ENCODE data around the gene C19orf85. TPM values are rescaled to one million over a fixed set of nuclear protein-coding genes. Genes with fewer than 3 reads are reported as not detected.
"Not testable (repeated sequence)": the region's sequence is repeated elsewhere in the genome, so short reads cannot be mapped to it uniquely, and the experiment has no call there.

Gene C19orf85
- total RNA-seq: not detected
- long read RNA-seq, donor 1: 0 reads
- long read RNA-seq, donor 2: 0 reads

- intact Hi-C loops (cut with DNase I): loop anchor here (5.0 kb wide), 1 partner anchor 38 kb away; no protein-coding TSS in a partner anchor
- no peak for DNase-seq (ENCODE audit: low spot score)
These were observed at the start of gene C19orf85 for GRCh38 chr19:55464662-55465054. TSS of gene C19orf85 (minus strand) at chr19:55464751. CDS start at chr19:55464554, 197 bp downstream.

GRCh38 chr19:55508120-55508519, 43.6 kb upstream of the C19orf85 start:
- intact Hi-C loops (cut with DNase I): loop anchor here in 1 of 2 donors (10.0 kb wide), 2 partner anchors 213 to 363 kb away; partner anchors contain the start of gene TNNT1
- no peak for DNase-seq (ENCODE audit: low spot score)

GRCh38 chr19:55504981-55505380, 40.4 kb upstream of the C19orf85 start:
- intact Hi-C loops (cut with DNase I): loop anchor here (5.0 to 10.0 kb wide), 3 partner anchors 38 to 360 kb away; partner anchors contain the start of gene TNNT1 (in 1 of the 2)
- DNase-seq (ENCODE audit: low spot score): no peak

GRCh38 chr19:55504252-55504603, 39.7 kb upstream of the C19orf85 start:
- intact Hi-C loops (cut with DNase I): loop anchor here (5.0 to 10.0 kb wide), 3 partner anchors 37 to 359 kb away; partner anchors contain the start of gene TNNT1 (in 1 of the 2)
- DNase-seq (ENCODE audit: low spot score): no peak

- intact Hi-C loops (cut with DNase I): loop anchor here (5.0 to 10.0 kb wide), 3 partner anchors 36 to 359 kb away; partner anchors contain the start of gene TNNT1 (in 1 of the 2)
- peak; percentile 98 for DNase-seq (ENCODE audit: low spot score)
These were observed 39.1 kb upstream of the C19orf85 start for GRCh38 chr19:55503502-55504251.

- intact Hi-C loops (cut with DNase I): loop anchor here (5.0 to 10.0 kb wide), 3 partner anchors 36 to 358 kb away; partner anchors contain the start of gene TNNT1 (in 1 of the 2)
- no peak for DNase-seq (ENCODE audit: low spot score)
These were observed 38.6 kb upstream of the C19orf85 start for GRCh38 chr19:55503157-55503501.

- intact Hi-C loops (cut with DNase I): loop anchor here (5.0 to 10.0 kb wide), 3 partner anchors 35 to 358 kb away; partner anchors contain the start of gene TNNT1 (in 1 of the 2)
These were observed 37.8 kb upstream of the C19orf85 start for GRCh38 chr19:55502197-55502952.

GRCh38 chr19:55500368-55500952, 35.9 kb upstream of the C19orf85 start:
- intact Hi-C loops (cut with DNase I): loop anchor here (5.0 to 10.0 kb wide), 3 partner anchors 33 to 356 kb away; partner anchors contain the start of gene TNNT1 (in 1 of the 2)
- DNase-seq (ENCODE audit: low spot score): no peak

More at GRCh38 chr19:55502197-55502952, 37.8 kb upstream of the C19orf85 start:
- no peak for DNase-seq (ENCODE audit: low spot score)

GRCh38 chr19:55498246-55498840, 33.8 kb upstream of the C19orf85 start:
- DNase-seq (ENCODE audit: low spot score): no peak
- intact Hi-C loops (cut with DNase I): no loop called here

- no peak for DNase-seq (ENCODE audit: low spot score)
- intact Hi-C loops (cut with DNase I): no loop called here
These were observed 33.2 kb upstream of the C19orf85 start for GRCh38 chr19:55497763-55498162.

- intact Hi-C loops (cut with DNase I); DNase-seq (ENCODE audit: low spot score): not testable (repeated sequence)
These were observed 32.3 kb upstream of the C19orf85 start for GRCh38 chr19:55496820-55497219.

GRCh38 chr19:55495646-55496349, 31.2 kb upstream of the C19orf85 start:
- intact Hi-C loops (cut with DNase I): no loop called here
- DNase-seq (ENCODE audit: low spot score): no peak

GRCh38 chr19:55494172-55494761, 29.7 kb upstream of the C19orf85 start:
- intact Hi-C loops (cut with DNase I): no loop called here

GRCh38 chr19:55493645-55494171, 29.2 kb upstream of the C19orf85 start:
- no peak for DNase-seq (ENCODE audit: low spot score)
- intact Hi-C loops (cut with DNase I): no loop called here

More at GRCh38 chr19:55494172-55494761, 29.7 kb upstream of the C19orf85 start:
- DNase-seq (ENCODE audit: low spot score): peak; percentile 88

- no peak for DNase-seq (ENCODE audit: low spot score)
- intact Hi-C loops (cut with DNase I): no loop called here
These were observed 28.6 kb upstream of the C19orf85 start for GRCh38 chr19:55493052-55493644.

GRCh38 chr19:55492362-55492944, 27.9 kb upstream of the C19orf85 start:
- DNase-seq (ENCODE audit: low spot score): no peak
- intact Hi-C loops (cut with DNase I): no loop called here

All from posterior vena cava (tissue), 2 donors.